Kidney (tissue), 14 donors: ENCODE results near the gene MUC5AC. TPM values are rescaled to one million over a fixed set of nuclear protein-coding genes. Genes with fewer than 3 reads are reported as not detected.

ENCODE experiments used
- DNase-seq, 5 donors: peaks; one replicate each; pipeline ENCODE4 v3.0.0-alpha.2; 2013 to 2020
- FAIRE-seq: peaks from 2 replicates; lab custom pipeline; 2012; peaks lifted over from hg19 to GRCh38; lab: Jason Lieb, UNC
- H3K27ac ChIP-seq, 2 donors: one replicate each; pipeline ENCODE4 v1.7.0; 2013; ENCODE audit warnings: low read depth in 2 of 2, low read length in 2 of 2, inconsistent platforms in 1 of 2
- H3K27me3 ChIP-seq: one replicate; pipeline ENCODE4 v1.7.1; 2013; ENCODE audit warnings: low read length, inconsistent platforms; ENCODE audit not compliant: control insufficient read depth, insufficient read depth
- H3K36me3 ChIP-seq, 3 donors: one replicate each; pipeline versions ENCODE4 v1.7.0 to v1.7.1; 2013; ENCODE audit warnings: low read length in 3 of 3, control low read depth in 1 of 3, inconsistent platforms in 1 of 3; ENCODE audit not compliant: insufficient read depth in 3 of 3, control insufficient read depth in 2 of 3
- H3K4me1 ChIP-seq, 3 donors: one replicate each; pipeline versions ENCODE4 v1.7.0 to v1.7.1; 2013; ENCODE audit warnings: low read length in 3 of 3, inconsistent platforms in 1 of 3, low read depth in 1 of 3; ENCODE audit not compliant: control insufficient read depth in 2 of 3, insufficient read depth in 2 of 3
- H3K4me3 ChIP-seq, 3 donors: one replicate each; pipeline versions ENCODE4 v1.7.0 to v1.8.1; 2013; ENCODE audit warnings: low read length in 3 of 3, control low read depth in 1 of 3, inconsistent platforms in 1 of 3
- H3K9ac ChIP-seq, 3 donors: one replicate each; pipeline versions ENCODE4 v1.7.0 to v1.7.1; 2013; ENCODE audit warnings: low read length in 3 of 3, control low read depth in 1 of 3, inconsistent platforms in 1 of 3
- H3K9me3 ChIP-seq, 3 donors: one replicate each; pipeline versions ENCODE4 v1.7.0 to v1.7.1; 2013; ENCODE audit warnings: low read length in 3 of 3, control low read depth in 1 of 3, inconsistent platforms in 1 of 3; ENCODE audit not compliant: control insufficient read depth in 2 of 3, insufficient read depth in 1 of 3
- intact Hi-C: fragments of 100-400 bp; cut with DNase I; formaldehyde crosslinking; loops from one replicate; pipeline ENCODE4 v1.11.1; 2022
- polyA plus RNA-seq: library from polyadenylated mRNA; stranded (reverse); fragments of 350-450 nt; fragmentation: Illumina TruSeq; extraction: RNeasy Lipid Tissue Mini Kit (QIAGEN cat#74804); gene quantifications from one replicate; pipeline ENCODE4 v1.2.3, GENCODE V29; 2014; ENCODE audit warnings: low read depth, low replicate concordance; ENCODE audit not compliant: insufficient read depth
- total RNA-seq: library from RNA; stranded (reverse); fragmentation: NEBNext Ultra II Directional; extraction: Animal tissue kit (Norgen Biotek cat#: 25700); gene quantifications from one replicate; pipeline ENCODE4 v1.2.1, GENCODE V29; 2021
- TF ChIP-seq, protein P1 (sequence below): IDR thresholded peaks from 3 replicates; pipeline ENCODE4 v1.5.1; 2012; ENCODE audit warnings: mild to moderate bottlenecking, moderate library complexity, borderline replicate concordance; ENCODE audit not compliant: insufficient read depth; ENCODE audit errors: extremely low read depth
- donor health status: control.
- donor health status: control.
- donor health status: control.
- donor health status: control.
- donor health status: control.
- donor health status: DM: yes; HTN: yes; CAD: no.
- donor health status: Normal renal cell carcinoma (clear cell type).

Gene MUC5AC
- total and polyA plus RNA-seq, 2 donors from 2014 or later = 0.03 TPM; not detected in 1

DNA sequence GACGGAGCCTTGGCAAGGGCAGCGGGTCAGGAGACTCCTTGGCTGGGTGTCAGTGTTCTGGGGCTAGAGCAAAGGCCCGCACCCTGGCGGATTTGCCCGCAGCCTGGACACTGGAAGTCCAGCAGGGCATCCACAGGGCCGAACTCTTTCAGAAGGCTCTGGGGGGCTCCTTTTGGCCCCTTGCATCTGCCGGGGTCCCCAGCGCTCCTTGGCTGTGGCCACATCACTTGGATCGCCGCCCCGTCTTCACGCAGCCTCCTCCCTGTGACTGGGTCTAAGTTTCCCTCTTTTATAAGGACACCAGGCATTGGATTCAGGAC lies 20.0 kb downstream of the MUC5AC start:
- FAIRE-seq (no peak), DNase-seq (peak in 1 of 5 donors; percentile 53)
- Histone ChIP-seq H3K36me3 (no peaks in the 10 kb centered on the region), H3K9me3 (no peaks in the 10 kb centered on the region), H3K27me3 (no peaks in the 10 kb centered on the region), H3K27ac (no peak overlapping the region), H3K9ac (no peak overlapping the region), H3K4me1 (no peaks in the 10 kb centered on the region), H3K4me3 (no peak overlapping the region)
- intact Hi-C loops = no loop called here
- TF ChIP-seq, protein P1, sequence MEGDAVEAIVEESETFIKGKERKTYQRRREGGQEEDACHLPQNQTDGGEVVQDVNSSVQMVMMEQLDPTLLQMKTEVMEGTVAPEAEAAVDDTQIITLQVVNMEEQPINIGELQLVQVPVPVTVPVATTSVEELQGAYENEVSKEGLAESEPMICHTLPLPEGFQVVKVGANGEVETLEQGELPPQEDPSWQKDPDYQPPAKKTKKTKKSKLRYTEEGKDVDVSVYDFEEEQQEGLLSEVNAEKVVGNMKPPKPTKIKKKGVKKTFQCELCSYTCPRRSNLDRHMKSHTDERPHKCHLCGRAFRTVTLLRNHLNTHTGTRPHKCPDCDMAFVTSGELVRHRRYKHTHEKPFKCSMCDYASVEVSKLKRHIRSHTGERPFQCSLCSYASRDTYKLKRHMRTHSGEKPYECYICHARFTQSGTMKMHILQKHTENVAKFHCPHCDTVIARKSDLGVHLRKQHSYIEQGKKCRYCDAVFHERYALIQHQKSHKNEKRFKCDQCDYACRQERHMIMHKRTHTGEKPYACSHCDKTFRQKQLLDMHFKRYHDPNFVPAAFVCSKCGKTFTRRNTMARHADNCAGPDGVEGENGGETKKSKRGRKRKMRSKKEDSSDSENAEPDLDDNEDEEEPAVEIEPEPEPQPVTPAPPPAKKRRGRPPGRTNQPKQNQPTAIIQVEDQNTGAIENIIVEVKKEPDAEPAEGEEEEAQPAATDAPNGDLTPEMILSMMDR = no peak

DNA sequence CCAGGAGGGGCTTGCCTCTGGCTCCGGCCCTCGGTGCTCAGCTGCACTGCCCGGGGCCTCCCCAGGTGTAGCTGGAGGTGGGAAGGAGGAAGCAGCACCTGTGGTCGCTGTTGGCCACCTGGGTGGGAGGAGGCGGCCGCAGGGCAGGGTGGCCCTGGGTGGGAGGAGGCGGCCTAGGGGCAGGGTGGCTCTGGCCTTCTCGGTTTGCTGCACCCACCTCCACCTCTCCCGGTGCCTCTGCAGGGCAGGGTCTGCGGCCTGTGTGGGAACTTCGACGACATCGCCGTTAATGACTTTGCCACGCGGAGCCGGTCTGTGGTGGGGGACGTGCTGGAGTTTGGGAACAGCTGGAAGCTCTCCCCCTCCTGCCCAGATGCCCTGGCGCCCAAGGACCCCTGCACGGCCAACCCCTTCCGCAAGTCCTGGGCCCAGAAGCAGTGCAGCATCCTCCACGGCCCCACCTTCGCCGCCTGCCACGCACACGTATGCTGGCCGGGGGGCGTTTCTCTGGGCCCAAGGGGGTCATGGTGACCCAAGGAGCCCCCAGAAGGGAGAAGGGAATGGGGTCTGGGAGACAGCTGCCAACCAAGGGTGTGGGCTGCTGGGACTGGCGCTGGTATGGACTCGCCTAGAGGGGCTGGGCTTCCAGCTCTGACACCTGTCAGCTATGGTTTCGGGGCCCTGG lies 20.6 kb downstream of the MUC5AC start:
- Histone ChIP-seq H3K9ac (no peak overlapping the region), H3K36me3 (no peaks in the 10 kb centered on the region), H3K27me3 (no peaks in the 10 kb centered on the region), H3K4me3 (no peak overlapping the region), H3K27ac (no peak overlapping the region), H3K9me3 (no peaks in the 10 kb centered on the region), H3K4me1 (no peaks in the 10 kb centered on the region)
- FAIRE-seq (no peak), DNase-seq (peak in 1 of 5 donors; percentile 70)
- intact Hi-C loops = no loop called here
- TF ChIP-seq, protein P1 = no peak

DNA sequence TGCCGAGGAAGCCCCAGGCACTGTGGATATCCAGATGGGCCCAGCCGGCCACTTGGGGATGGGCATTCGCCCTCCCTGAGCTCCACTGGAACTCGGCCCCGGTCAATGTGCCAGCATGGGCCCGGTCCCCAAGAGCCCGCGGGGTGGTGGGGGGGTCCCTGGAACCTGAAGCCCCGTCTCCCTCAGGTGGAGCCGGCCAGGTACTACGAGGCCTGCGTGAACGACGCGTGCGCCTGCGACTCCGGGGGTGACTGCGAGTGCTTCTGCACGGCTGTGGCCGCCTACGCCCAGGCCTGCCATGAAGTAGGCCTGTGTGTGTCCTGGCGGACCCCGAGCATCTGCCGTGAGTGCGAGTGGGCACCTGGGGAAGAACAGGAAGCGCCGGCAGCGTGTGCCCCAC lies 21.2 kb downstream of the MUC5AC start:
- H3K36me3 ChIP-seq = no peaks in the 10 kb centered on the region

More for the DNA sequence above, 21.2 kb downstream of the MUC5AC start:
- FAIRE-seq (no peak), DNase-seq (peak in 1 of 5 donors; percentile 53)
- no peak overlapping the region for H3K4me3 ChIP-seq
- H3K27ac ChIP-seq = no peak overlapping the region
- intact Hi-C loops = no loop called here
- H3K4me1 ChIP-seq = no peaks in the 10 kb centered on the region
- TF ChIP-seq, protein P1 = no peak
- no peaks in the 10 kb centered on the region for H3K27me3 ChIP-seq
- H3K9ac ChIP-seq = no peak overlapping the region
- H3K9me3 ChIP-seq = no peaks in the 10 kb centered on the region
